CD4-positive, alpha-beta T cell (primary cell): ENCODE results near the gene YBX2. TPM values are rescaled to one million over a fixed set of nuclear protein-coding genes. Genes with fewer than 3 reads are reported as not detected.
A peak's percentile ranks its signal among the peaks of the same experiment; 100 is the strongest.

Source experiments
- ATAC-seq: fragments of 200-7000 bp; cut with Tn5 transposase; one replicate; pipeline ENCODE4 v1.10.0; 2022; ENCODE audit warnings: mild to moderate bottlenecking; ENCODE audit not compliant: poor library complexity
- CTCF ChIA-PET: fragments of 350-600 bp; sonication (Branson Sonifier 250); formaldehyde crosslinking; loops from one replicate; lab custom pipeline; 2021; ENCODE audit warnings: antibody characterized with exemption, inconsistent platforms; lab: Charles Lee
- POLR2A ChIA-PET: fragments of 350-600 bp; sonication (Branson Sonifier 250); formaldehyde crosslinking; loops from one replicate; lab custom pipeline; 2021; ENCODE audit warnings: antibody characterized with exemption, inconsistent platforms; lab: Charles Lee
- DNase-seq, 14 experiments: peaks; one replicate each; pipeline ENCODE4 v3.0.0-alpha.2; 2013 to 2020; ENCODE audit warnings: mixed read lengths in 2 of 14
- H3K27ac ChIP-seq, 2 donors: one replicate each; pipeline versions ENCODE4 v1.5.1 to v1.7.0; 2013; ENCODE audit warnings: low read length in 2 of 2, low read depth in 1 of 2, mild to moderate bottlenecking in 1 of 2
- H3K27me3 ChIP-seq, 2 experiments: 1 replicate in 1 of 2; 2 replicates in 1 of 2; pipeline versions ENCODE4 v1.6.1 to v1.7.0; 2013; ENCODE audit warnings: low read length in 2 of 2, control low read depth in 1 of 2, mild to moderate bottlenecking in 1 of 2, moderate library complexity in 1 of 2; ENCODE audit not compliant: insufficient read depth in 2 of 2, control insufficient read depth in 1 of 2
- H3K36me3 ChIP-seq: one replicate; pipeline ENCODE4 v1.6.1; 2013; ENCODE audit warnings: low read length, control low read depth; ENCODE audit not compliant: insufficient read depth
- H3K4me1 ChIP-seq: one replicate; pipeline ENCODE4 v1.6.1; 2013; ENCODE audit warnings: low read length, control low read depth; ENCODE audit not compliant: insufficient read depth
- H3K4me3 ChIP-seq: one replicate; pipeline ENCODE4 v1.5.1; 2013; ENCODE audit warnings: mild to moderate bottlenecking, low read length, moderate library complexity
- H3K9me3 ChIP-seq, 2 experiments: 1 replicate in 1 of 2; 2 replicates in 1 of 2; pipeline versions ENCODE4 v1.6.1 to v1.7.0; 2013; ENCODE audit warnings: low read length in 2 of 2, mild to moderate bottlenecking in 2 of 2, control low read depth in 1 of 2, moderate library complexity in 1 of 2; ENCODE audit not compliant: control insufficient read depth in 1 of 2, insufficient read depth in 1 of 2
- H3K27ac Mint-ChIP-seq: one replicate; pipeline ENCODE4 v1.8.0; 2020; ENCODE audit warnings: mixed read lengths
- H3K27me3 Mint-ChIP-seq: one replicate; pipeline ENCODE4 v1.8.0; 2021; ENCODE audit warnings: mixed read lengths
- H3K36me3 Mint-ChIP-seq: one replicate; pipeline ENCODE4 v1.8.0; 2021; ENCODE audit warnings: low read depth, mixed read lengths
- H3K4me1 Mint-ChIP-seq: one replicate; pipeline ENCODE4 v1.8.0; 2021; ENCODE audit warnings: low read depth, mixed read lengths
- H3K4me3 Mint-ChIP-seq: one replicate; pipeline ENCODE4 v1.8.0; 2020; ENCODE audit warnings: mild to moderate bottlenecking, mixed read lengths
- H3K9me3 Mint-ChIP-seq: one replicate; pipeline ENCODE4 v1.8.0; 2020; ENCODE audit warnings: mixed read lengths
- CTCF ChIP-seq: fragments of 200-600 bp; IDR thresholded peaks from one replicate; pipeline ENCODE4 v1.8.0; 2022; ENCODE audit warnings: antibody characterized with exemption, mild to moderate bottlenecking
- intact Hi-C, 2 experiments: fragments of 100-400 bp; cut with DNase I in 1 of 2; cut with micrococcal nuclease in 1 of 2; formaldehyde crosslinking; loops; one replicate each; pipeline versions ENCODE4 v1.15.1 to v1.9.0; 2023 to 2025; cut with DNase I, micrococcal nuclease
- total RNA-seq, 174 experiments: library from RNA in 2 of 174; stranded (reverse) in 2 of 174; gene quantifications; one replicate each; pipeline ENCODE4 v1.2.3 and lab custom pipeline; 2021 to 2026

YBX2 gene
- total RNA-seq, 2 experiments from 2014 or later: 0.56 TPM; not detected in 1

- ChIA-PET POLR2A (interaction anchor here (0.7 to 17.0 kb wide), 15 partner anchors 12 to 882 kb away, joined by 3 to 234 read pairs (median 4); partner anchors contain the start of genes ACADVL, ACAP1, CTDNEP1 and DLG4), CTCF (interaction anchor here (1.8 kb wide), 1 partner anchor 18 kb away, joined by 5 read pairs; no protein-coding TSS in a partner anchor)
- H3K27ac ChIP-seq: peak overlapping the region; percentile 88
- Mint-ChIP-seq H3K4me1 (peaks cover 65% of the 10 kb centered on the region), H3K27me3 (peaks cover 4% of the 10 kb centered on the region), H3K9me3 (no peaks in the 10 kb centered on the region), H3K36me3 (peaks cover 82% of the 10 kb centered on the region), H3K4me3 (peak overlapping the region; percentile 94), H3K27ac (peak overlapping the region; percentile 93)
- peak in 5 of 14 experiments; percentile 27 to 75 (median 57) for DNase-seq
- peaks cover 34% of the 10 kb centered on the region for H3K36me3 ChIP-seq
- no peaks in the 10 kb centered on the region for H3K27me3 ChIP-seq
- no peak for TF ChIP-seq CTCF
- ATAC-seq: no peak
- H3K4me1 ChIP-seq: peaks cover 68% of the 10 kb centered on the region
- intact Hi-C loops: loop anchor here (1.0 to 10.0 kb wide), 2 partner anchors 335 to 606 kb away; no protein-coding TSS in a partner anchor
- no peaks in the 10 kb centered on the region for H3K9me3 ChIP-seq
- H3K4me3 ChIP-seq: peak overlapping the region; percentile 93
Measured at GRCh38 chr17:7238420-7239090, 55.9 kb downstream of the YBX2 start.

Other genes with a start within 250 kb of the YBX2 start
- under 1 TPM; 0.59 to 0.96 TPM for gene CLEC10A, start 214.4 kb downstream of the YBX2 start, total RNA-seq
- under 1 TPM; 0.20 to 0.36 TPM for gene ASGR2, start 179.8 kb downstream of the YBX2 start, total RNA-seq
- gene ASGR1, start 115.3 kb downstream of the YBX2 start, total RNA-seq: under 1 TPM; 0.64 to 0.85 TPM
- 10 to 100 TPM; 10.2 to 11.0 TPM for gene DLG4, start 74.8 kb downstream of the YBX2 start, total RNA-seq
- gene ACADVL, start 74.7 kb downstream of the YBX2 start, total RNA-seq: 100 to 1,000 TPM; 237 to 257 TPM
- gene DVL2, start 60.1 kb downstream of the YBX2 start, total RNA-seq: 10 to 100 TPM; 40.9 to 41.3 TPM
- gene PHF23, start 55.2 kb downstream of the YBX2 start, total RNA-seq: 1 to 10 TPM; 4.5 to 5.1 TPM
- 100 to 1,000 TPM; 182 to 195 TPM for gene GABARAP, start 52.2 kb downstream of the YBX2 start, total RNA-seq
- 10 to 100 TPM; 79.3 to 80.7 TPM for gene CTDNEP1, start 42.9 kb downstream of the YBX2 start, total RNA-seq
- 10 to 100 TPM; 20.1 to 21.3 TPM for gene ELP5, start 42.4 kb downstream of the YBX2 start, total RNA-seq
- gene CLDN7, start 32.2 kb downstream of the YBX2 start, total RNA-seq: 1 to 10 TPM; 1.1 to 1.2 TPM
- gene SLC2A4, start 12.9 kb downstream of the YBX2 start, total RNA-seq: not detected
- 100 to 1,000 TPM; 471 to 480 TPM for gene EIF5A, start 13.0 kb upstream of the YBX2 start, total RNA-seq
- 100 to 1,000 TPM; 122 to 140 TPM for gene GPS2, start 20.7 kb upstream of the YBX2 start, total RNA-seq
- 10 to 100 TPM; 29.0 to 30.8 TPM for gene NEURL4, start 34.7 kb upstream of the YBX2 start, total RNA-seq
- 100 to 1,000 TPM; 565 to 575 TPM for gene ACAP1, start 41.9 kb upstream of the YBX2 start, total RNA-seq
- gene KCTD11, start 57.5 kb upstream of the YBX2 start, total RNA-seq: 1 to 10 TPM; 1.3 to 1.6 TPM
- not detected for gene TMEM95, start 60.5 kb upstream of the YBX2 start, total RNA-seq
- gene TNK1, start 86.5 kb upstream of the YBX2 start, total RNA-seq: 10 to 100 TPM; 11.0 to 12.4 TPM
- gene PLSCR3, start 99.9 kb upstream of the YBX2 start, total RNA-seq: 10 to 100 TPM; 66.3 to 70.3 TPM
- 10 to 100 TPM; 29.0 to 29.4 TPM for gene TMEM256, start 109.5 kb upstream of the YBX2 start, total RNA-seq
- gene NLGN2, start 113.2 kb upstream of the YBX2 start, total RNA-seq: 1 to 10 TPM; 7.6 to 8.4 TPM
- gene SPEM1, start 125.7 kb upstream of the YBX2 start, total RNA-seq: not detected
- gene SPEM2, start 131.0 kb upstream of the YBX2 start, total RNA-seq: not detected
- gene SPEM3, start 134.2 kb upstream of the YBX2 start, total RNA-seq: not detected
- 1 to 10 TPM; 6.8 to 7.1 TPM for gene TMEM102, start 140.8 kb upstream of the YBX2 start, total RNA-seq
- gene FGF11, start 144.9 kb upstream of the YBX2 start, total RNA-seq: 1 to 10 TPM; 1.5 to 1.7 TPM
- gene CHRNB1, start 150.4 kb upstream of the YBX2 start, total RNA-seq: 1 to 10 TPM; 1.6 to 2.2 TPM
- 10 to 100 TPM; 55.1 to 55.6 TPM for gene ZBTB4, start 185.0 kb upstream of the YBX2 start, total RNA-seq
- gene SLC35G6, start 186.8 kb upstream of the YBX2 start, total RNA-seq: under 1 TPM in 1 of 2 experiments, not detected in 1; 0.17 TPM
- gene POLR2A, start 189.7 kb upstream of the YBX2 start, total RNA-seq: 100 to 1,000 TPM; 491 to 501 TPM